OCI-LY1 (cell line): ENCODE results near the gene PHKA2.

Experiments used
- H2AFZ ChIP-seq: fragments of 200-600 bp; sonication (generic), shearing (Covaris generic); 2 replicates; pipeline ENCODE4 v1.6.0; 2014; ENCODE audit warnings: antibody characterized with exemption, mild to moderate bottlenecking, low read length
- H3F3A ChIP-seq: fragments of 200-600 bp; sonication (generic), shearing (Covaris generic); 2 replicates; pipeline ENCODE4 v1.6.0; 2014; ENCODE audit warnings: mild to moderate bottlenecking, antibody characterized with exemption, low read length, moderate library complexity; ENCODE audit not compliant: insufficient read depth
- H3K27ac ChIP-seq: fragments of 200-600 bp; sonication (generic); 2 replicates; pipeline ENCODE4 v1.5.1; 2014; ENCODE audit warnings: low read length, mixed run types, mild to moderate bottlenecking, low read depth; ENCODE audit not compliant: poor library complexity, severe bottlenecking
- H3K27me3 ChIP-seq: fragments of 200-600 bp; sonication (generic); 2 replicates; pipeline ENCODE4 v1.6.0; 2014; ENCODE audit warnings: antibody characterized with exemption, mild to moderate bottlenecking, low read length, moderate library complexity; ENCODE audit not compliant: insufficient read depth
- H3K36me3 ChIP-seq: fragments of 200-600 bp; sonication (generic); 2 replicates; pipeline ENCODE4 v1.6.1; 2014; ENCODE audit warnings: mild to moderate bottlenecking, antibody characterized with exemption, low read length, moderate library complexity, mixed read lengths; ENCODE audit not compliant: insufficient read depth
- H3K4me1 ChIP-seq: fragments of 200-600 bp; sonication (generic); 2 replicates; pipeline ENCODE4 v1.5.1; 2014; ENCODE audit warnings: mild to moderate bottlenecking, low read length, moderate library complexity; ENCODE audit not compliant: insufficient read depth, severe bottlenecking
- H3K4me2 ChIP-seq: fragments of 200-600 bp; sonication (generic), shearing (Covaris generic); 2 replicates; pipeline ENCODE4 v1.6.1; 2014; ENCODE audit warnings: low read length
- H3K4me3 ChIP-seq: fragments of 200-600 bp; sonication (generic); 2 replicates; pipeline ENCODE4 v1.5.1; 2014; ENCODE audit warnings: low read length, low read depth, mild to moderate bottlenecking, mixed read lengths; ENCODE audit not compliant: poor library complexity, severe bottlenecking
- H3K79me2 ChIP-seq: fragments of 200-600 bp; shearing (Covaris generic); 2 replicates; pipeline ENCODE4 v1.6.1; 2016; ENCODE audit warnings: mixed run types, low read length, mixed read lengths; ENCODE audit not compliant: insufficient read depth
- H3K9ac ChIP-seq: fragments of 200-600 bp; sonication (generic), shearing (Covaris generic); 2 replicates; pipeline ENCODE4 v1.6.1; 2014; ENCODE audit warnings: mild to moderate bottlenecking, low read length, mixed read lengths
- H3K9me2 ChIP-seq: fragments of 200-600 bp; sonication (generic), shearing (Covaris generic); 2 replicates; pipeline ENCODE4 v1.6.1; 2014; ENCODE audit warnings: low read depth, mild to moderate bottlenecking, low read length, mixed read lengths
- H3K9me3 ChIP-seq: fragments of 200-600 bp; shearing (Covaris generic); 2 replicates; pipeline ENCODE4 v1.6.1; 2014; ENCODE audit warnings: low read length, mixed read lengths
- H4K20me1 ChIP-seq: fragments of 200-600 bp; sonication (generic), shearing (Covaris generic); 2 replicates; pipeline ENCODE4 v1.6.0; 2016; ENCODE audit warnings: mild to moderate bottlenecking, low read length; ENCODE audit not compliant: insufficient read depth
- CTCF ChIP-seq: fragments of 200-600 bp; sonication (generic), shearing (Covaris generic); IDR thresholded peaks from 2 replicates; pipeline ENCODE4 v1.5.1; 2017; ENCODE audit warnings: mild to moderate bottlenecking, antibody characterized with exemption, low read length, moderate library complexity, mixed read lengths
- EZH2 ChIP-seq: fragments of 200-600 bp; sonication (generic), shearing (Covaris generic); IDR thresholded peaks from 2 replicates; pipeline ENCODE4 v1.8.0; 2017; ENCODE audit warnings: borderline replicate concordance, mixed run types, mild to moderate bottlenecking, antibody characterized with exemption, low read length, moderate library complexity, mixed read lengths

Gene PHKA2

GRCh38 chrX:18992829-18993228 is 8.9 kb upstream of the PHKA2 start:
- H3K4me1 ChIP-seq, result no peaks in the 10 kb centered on the region
- H3K9ac ChIP-seq, result no peak overlapping the region
- no peaks in the 10 kb centered on the region for H3K27me3 ChIP-seq
- H2AFZ ChIP-seq, result no peak overlapping the region
- H3K4me3 ChIP-seq, result no peak overlapping the region
- no peaks in the 10 kb centered on the region for H3F3A ChIP-seq
- H3K27ac ChIP-seq, result no peak overlapping the region
- no peaks in the 10 kb centered on the region for H3K9me3 ChIP-seq
- H4K20me1 ChIP-seq, result no peaks in the 10 kb centered on the region
- no peak for TF ChIP-seq EZH2
- TF ChIP-seq CTCF, result no peak
- H3K79me2 ChIP-seq, result no peaks in the 10 kb centered on the region
- H3K36me3 ChIP-seq, result no peaks in the 10 kb centered on the region
- no peaks in the 10 kb centered on the region for H3K9me2 ChIP-seq
- no peak overlapping the region for H3K4me2 ChIP-seq

GRCh38 chrX:18985186-18985435 is 1.2 kb upstream of the PHKA2 start:
- Histone ChIP-seq H3K4me3 (peak overlapping the region; percentile 98), H3K9me3 (no peaks in the 10 kb centered on the region), H4K20me1 (no peaks in the 10 kb centered on the region), H2AFZ (peak overlapping the region; percentile 93; the same call in 1 of the 2 replicates), H3K36me3 (no peaks in the 10 kb centered on the region), H3K4me1 (peaks cover 39% of the 10 kb centered on the region), H3F3A (no peaks in the 10 kb centered on the region), H3K79me2 (peaks cover 9% of the 10 kb centered on the region), H3K27me3 (no peaks in the 10 kb centered on the region), H3K9ac (peak overlapping the region; percentile 93), H3K9me2 (no peaks in the 10 kb centered on the region), H3K4me2 (peak overlapping the region; percentile 91), H3K27ac (no peak overlapping the region)
- TF ChIP-seq EZH2, result no peak
- no peak for TF ChIP-seq CTCF

DNA sequence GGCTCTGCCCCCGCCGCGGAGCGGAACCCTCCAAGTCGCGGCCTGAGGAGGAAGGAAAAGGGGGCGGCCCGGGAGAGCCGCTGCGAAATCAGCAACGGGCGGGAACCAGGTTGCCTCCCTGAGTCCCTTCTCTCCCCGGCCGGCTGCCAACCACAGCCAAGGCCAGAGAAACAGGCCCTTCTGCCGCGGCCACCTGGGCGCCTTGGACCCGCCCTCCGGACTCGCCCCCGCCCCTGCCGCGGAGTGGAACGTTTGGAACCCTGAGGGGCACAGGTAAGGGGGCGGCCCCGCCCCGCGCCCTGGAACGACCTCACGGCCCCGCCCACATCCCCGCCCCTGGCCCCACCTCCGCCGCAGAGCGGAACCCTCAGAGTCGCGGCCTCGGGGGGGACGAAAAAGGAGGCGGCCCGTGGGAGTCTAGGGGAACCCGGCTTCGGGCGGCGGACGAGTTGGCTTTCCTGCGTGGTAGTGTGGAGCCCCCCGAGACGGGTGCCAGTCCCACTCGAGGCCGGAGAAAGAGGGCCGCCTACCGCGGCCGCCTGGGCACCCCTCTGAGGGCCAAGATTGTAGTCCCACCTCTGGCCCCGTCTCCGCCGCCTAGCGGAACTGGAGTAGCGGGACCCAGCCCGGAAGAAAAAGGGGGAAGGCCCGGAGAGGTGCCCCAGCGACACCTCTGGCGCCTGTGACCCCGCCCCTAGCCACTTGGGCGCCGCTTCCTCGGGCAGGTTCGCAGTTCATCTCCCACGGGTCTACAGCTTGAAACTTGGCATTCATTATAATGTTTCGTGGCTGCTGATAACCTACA is 669 bp upstream of the PHKA2 start:
- Histone ChIP-seq H3K27ac (peak overlapping the region; percentile 44), H3K36me3 (no peaks in the 10 kb centered on the region), H3K9me3 (no peaks in the 10 kb centered on the region), H3K9me2 (no peaks in the 10 kb centered on the region), H2AFZ (peak overlapping the region; percentile 93; the same call in 1 of the 2 replicates), H3F3A (no peaks in the 10 kb centered on the region), H3K4me2 (peak overlapping the region; percentile 92), H3K4me3 (peak overlapping the region; percentile 98), H3K4me1 (peaks cover 39% of the 10 kb centered on the region), H3K9ac (peak overlapping the region; percentile 93), H4K20me1 (no peaks in the 10 kb centered on the region), H3K79me2 (peaks cover 9% of the 10 kb centered on the region), H3K27me3 (no peaks in the 10 kb centered on the region)
- no peak for TF ChIP-seq CTCF
- no peak for TF ChIP-seq EZH2
